GM23338 (cell line): ENCODE measurements around the gene HOXA10. TPM values are rescaled to one million over a fixed set of nuclear protein-coding genes. Genes with fewer than 3 reads are reported as not detected.
A peak's percentile ranks its signal among the peaks of the same experiment; 100 is the strongest.

Source experiments
- ATAC-seq: fragments of 200-7000 bp; cut with Tn5 transposase; 3 replicates; pipeline ENCODE4 v1.9.1; 2020
- DNase-seq: peaks from one replicate; pipeline ENCODE4 v3.0.0-alpha.2; 2015; ENCODE audit warnings: low spot score
- H2AFZ ChIP-seq: fragments of 200-600 bp; sonication (generic); 2 replicates; pipeline ENCODE4 v1.8.0; 2016; ENCODE audit warnings: antibody characterized with exemption, mild to moderate bottlenecking, moderate library complexity
- H3F3A ChIP-seq: fragments of 200-600 bp; sonication (generic); replicated peaks from 2 replicates; pipeline ENCODE4 v1.8.0; 2017; ENCODE audit warnings: antibody characterized with exemption, mixed run types, low read depth
- H3K27ac ChIP-seq: fragments of 200-600 bp; sonication (generic); 2 replicates; pipeline ENCODE4 v1.6.1; 2016; ENCODE audit warnings: low read depth
- H3K27me3 ChIP-seq: fragments of 200-600 bp; sonication (generic); 2 replicates; pipeline ENCODE4 v1.8.0; 2016; ENCODE audit warnings: mild to moderate bottlenecking, mixed run types, moderate library complexity; ENCODE audit not compliant: insufficient read depth
- H3K36me3 ChIP-seq: fragments of 200-600 bp; sonication (generic); 2 replicates; pipeline ENCODE4 v1.8.0; 2016; ENCODE audit warnings: mild to moderate bottlenecking; ENCODE audit not compliant: insufficient read depth
- H3K4me1 ChIP-seq: fragments of 200-600 bp; sonication (generic); 2 replicates; pipeline ENCODE4 v1.8.0; 2016; ENCODE audit warnings: mild to moderate bottlenecking, moderate library complexity; ENCODE audit not compliant: insufficient read depth
- H3K4me2 ChIP-seq: fragments of 200-600 bp; sonication (generic); 2 replicates; pipeline ENCODE4 v1.7.1; 2017; ENCODE audit warnings: mixed run types
- H3K4me3 ChIP-seq: fragments of 200-600 bp; sonication (generic); 2 replicates; pipeline ENCODE4 v1.6.1; 2016; ENCODE audit warnings: mixed run types
- H3K79me2 ChIP-seq: fragments of 200-600 bp; sonication (generic); replicated peaks from 2 replicates; pipeline ENCODE4 v1.8.0; 2017; ENCODE audit warnings: mild to moderate bottlenecking; ENCODE audit not compliant: insufficient read depth
- H3K9me2 ChIP-seq: fragments of 200-600 bp; sonication (generic); 2 replicates; pipeline ENCODE4 v1.8.0; 2017; ENCODE audit not compliant: insufficient read depth
- H4K20me1 ChIP-seq: fragments of 200-600 bp; sonication (generic); replicated peaks from 2 replicates; pipeline ENCODE4 v1.8.0; 2017; ENCODE audit warnings: mild to moderate bottlenecking; ENCODE audit not compliant: insufficient read depth
- H3K27ac Mint-ChIP-seq: 2 replicates; pipeline ENCODE4 v1.8.0; 2020; ENCODE audit warnings: inconsistent platforms, mild to moderate bottlenecking, moderate library complexity, mixed read lengths
- H3K27me3 Mint-ChIP-seq: 3 replicates; pipeline ENCODE4 v1.8.0; 2022; ENCODE audit warnings: low read depth, mild to moderate bottlenecking, moderate library complexity, mixed read lengths, inconsistent platforms; ENCODE audit not compliant: insufficient read depth, poor library complexity
- H3K36me3 Mint-ChIP-seq: 3 replicates; pipeline ENCODE4 v1.8.0; 2021; ENCODE audit warnings: low read depth, mild to moderate bottlenecking, inconsistent platforms, moderate library complexity, mixed read lengths
- H3K4me1 Mint-ChIP-seq: 3 replicates; pipeline ENCODE4 v1.8.0; 2020; ENCODE audit warnings: mild to moderate bottlenecking, inconsistent platforms, mixed read lengths
- H3K4me3 Mint-ChIP-seq: 3 replicates; pipeline ENCODE4 v1.8.0; 2021; ENCODE audit warnings: moderate library complexity, mild to moderate bottlenecking, inconsistent platforms, mixed read lengths
- H3K9me3 Mint-ChIP-seq: 3 replicates; pipeline ENCODE4 v1.8.0; 2020; ENCODE audit warnings: moderate library complexity, mild to moderate bottlenecking, inconsistent platforms, mixed read lengths
- CREB1 ChIP-seq: fragments of 250-450 bp; sonication (Bioruptor Pico); IDR thresholded peaks from 2 replicates; pipeline ENCODE4 v1.5.0; 2020; ENCODE audit warnings: low read depth, mild to moderate bottlenecking, moderate library complexity
- CTCF ChIP-seq, 2 experiments: fragments of 200-600 bp in 1 of 2; sonication (generic) in 1 of 2; conservative IDR thresholded peaks; 2 replicates each; pipeline versions ENCODE4 v1.5.1 to v1.6.1; 2016 to 2017; ENCODE audit warnings: antibody characterized with exemption in 2 of 2, low read depth in 2 of 2, mild to moderate bottlenecking in 2 of 2, moderate library complexity in 1 of 2
- EZH2 ChIP-seq: fragments of 200-600 bp; sonication (generic); IDR thresholded peaks from one replicate; pipeline ENCODE4 v1.8.0; 2017; ENCODE audit warnings: antibody characterized with exemption, mild to moderate bottlenecking, low read depth; ENCODE audit not compliant: unreplicated experiment
- EZH2phosphoT487 ChIP-seq: fragments of 200-600 bp; sonication (generic); IDR thresholded peaks from one replicate; pipeline ENCODE4 v1.8.1; 2018; ENCODE audit warnings: antibody characterized with exemption; ENCODE audit not compliant: unreplicated experiment
- NANOG ChIP-seq: IDR thresholded peaks from 2 replicates; pipeline ENCODE4 v1.6.1; 2016; ENCODE audit warnings: antibody characterized with exemption, borderline replicate concordance
- ZNF331 ChIP-seq: fragments of 250-450 bp; sonication (Bioruptor Pico); IDR thresholded peaks from 2 replicates; pipeline ENCODE4 v1.5.0; 2020; ENCODE audit warnings: low read depth, mild to moderate bottlenecking, moderate library complexity
- polyA plus RNA-seq: library from polyadenylated mRNA; unstranded; fragments of >200 nt; fragmentation: Nextera tagmentation; extraction: Ambion mirVana; gene quantifications from 2 replicates; pipeline ENCODE4 v1.2.1, GENCODE V29; 2016
- total RNA-seq: library from RNA; depleted of rRNA; stranded (reverse); fragments of >200 nt; shearing (Covaris generic); gene quantifications from 2 replicates; pipeline ENCODE4 v1.2.3, GENCODE V29; 2014

The HOXA10 gene
- total and polyA plus RNA-seq, 2 experiments from 2014 or later = not detected

- ATAC-seq (peak; percentile 13), DNase-seq (peak; percentile 44)
- Mint-ChIP-seq H3K4me1 (peaks cover 24% of the 10 kb centered on the region), H3K9me3 (no peaks in the 10 kb centered on the region; the same call in 2 of the 3 replicates), H3K27me3 (peaks cover 100% of the 10 kb centered on the region), H3K4me3 (peak overlapping the region; percentile 23; the same call in 2 of the 3 replicates), H3K27ac (no peak overlapping the region), H3K36me3 (no peaks in the 10 kb centered on the region)
- Histone ChIP-seq H3K79me2 (no peaks in the 10 kb centered on the region), H3F3A (peaks cover 40% of the 10 kb centered on the region), H3K4me1 (peaks cover 47% of the 10 kb centered on the region), H3K4me2 (peak overlapping the region; percentile 64), H4K20me1 (peaks cover 44% of the 10 kb centered on the region), H3K27ac (no peak overlapping the region), H3K9me2 (no peaks in the 10 kb centered on the region), H2AFZ (0 out of 2 replicates have a peak overlapping the region, but pooled peaks have one; percentile 10), H3K27me3 (peaks cover 100% of the 10 kb centered on the region), H3K4me3 (peak overlapping the region; percentile 50), H3K36me3 (no peaks in the 10 kb centered on the region)
- TF ChIP-seq CTCF (conservative IDR thresholded peaks at IDR 0.05; ENCODE audit: low read depth in 2 of 2) (no peak), EZH2phosphoT487 (peak; percentile 71), EZH2 (peak; percentile 96), NANOG (no peak)
Observed at GRCh38 chr7:27212497-27213432, 38.6 kb upstream of the HOXA10 start.

GRCh38 chr7:27211764-27212204, 37.7 kb upstream of the HOXA10 start:
- Mint-ChIP-seq H3K36me3 (no peaks in the 10 kb centered on the region), H3K27me3 (peaks cover 100% of the 10 kb centered on the region), H3K4me3 (no peak overlapping the region)

GRCh38 chr7:27211084-27211446, 36.9 kb upstream of the HOXA10 start:
- no peak for TF ChIP-seq CREB1 (CRISPR knock-in tag)
- peak; percentile 36 for TF ChIP-seq EZH2
- no peak for DNase-seq
- Histone ChIP-seq H3K27ac (no peak overlapping the region), H3K4me1 (peaks cover 44% of the 10 kb centered on the region), H3K4me3 (no peak overlapping the region), H3F3A (peaks cover 43% of the 10 kb centered on the region), H3K79me2 (no peaks in the 10 kb centered on the region), H4K20me1 (peaks cover 48% of the 10 kb centered on the region), H3K36me3 (no peaks in the 10 kb centered on the region), H3K27me3 (peaks cover 100% of the 10 kb centered on the region), H3K4me2 (no peak overlapping the region), H2AFZ (no peak overlapping the region), H3K9me2 (no peaks in the 10 kb centered on the region)
- H3K4me3 Mint-ChIP-seq = no peak overlapping the region
- no peak for ATAC-seq
- no peak overlapping the region for H3K27ac Mint-ChIP-seq
- peaks cover 100% of the 10 kb centered on the region for H3K27me3 Mint-ChIP-seq
- peaks cover 20% of the 10 kb centered on the region for H3K4me1 Mint-ChIP-seq
- no peaks in the 10 kb centered on the region for H3K36me3 Mint-ChIP-seq
- no peaks in the 10 kb centered on the region; the same call in 2 of the 3 replicates for H3K9me3 Mint-ChIP-seq

More at GRCh38 chr7:27211764-27212204, 37.7 kb upstream of the HOXA10 start:
- Histone ChIP-seq H3K27me3 (peaks cover 100% of the 10 kb centered on the region), H4K20me1 (peaks cover 44% of the 10 kb centered on the region), H2AFZ (no peak overlapping the region), H3K9me2 (no peaks in the 10 kb centered on the region), H3K4me1 (peaks cover 47% of the 10 kb centered on the region), H3K4me3 (no peak overlapping the region), H3K4me2 (no peak overlapping the region), H3F3A (peaks cover 41% of the 10 kb centered on the region), H3K27ac (no peak overlapping the region), H3K36me3 (no peaks in the 10 kb centered on the region), H3K79me2 (no peaks in the 10 kb centered on the region)
- H3K4me1 Mint-ChIP-seq = peaks cover 24% of the 10 kb centered on the region
- no peak for DNase-seq
- ATAC-seq = no peak
- no peak overlapping the region for H3K27ac Mint-ChIP-seq
- TF ChIP-seq ZNF331 (CRISPR knock-in tag) (no peak), EZH2 (peak; percentile 23)
- no peaks in the 10 kb centered on the region; the same call in 2 of the 3 replicates for H3K9me3 Mint-ChIP-seq
